KMS-11 (cell line): ENCODE measurements around the gene ZSCAN21.

Experiments
- H2AFZ ChIP-seq: fragments of 200-600 bp; sonication (generic); 2 replicates; pipeline ENCODE4 v1.6.1; 2016; ENCODE audit warnings: antibody characterized with exemption, mixed run types, low read depth
- H3K27ac ChIP-seq: fragments of 200-600 bp; sonication (generic); 2 replicates; pipeline ENCODE4 v1.6.1; 2016; ENCODE audit warnings: mild to moderate bottlenecking, mixed run types
- H3K27me3 ChIP-seq: fragments of 200-600 bp; sonication (generic); 2 replicates; pipeline ENCODE4 v1.6.1; 2017; ENCODE audit warnings: mild to moderate bottlenecking, low read depth, mixed run types, moderate library complexity; ENCODE audit not compliant: insufficient read depth
- H3K36me3 ChIP-seq: fragments of 200-600 bp; sonication (generic); 2 replicates; pipeline ENCODE4 v1.6.1; 2017; ENCODE audit warnings: mild to moderate bottlenecking, mixed run types; ENCODE audit not compliant: insufficient read depth
- H3K4me1 ChIP-seq: fragments of 200-600 bp; sonication (generic); 2 replicates; pipeline ENCODE4 v1.6.1; 2016; ENCODE audit warnings: mild to moderate bottlenecking, low read depth, mixed run types; ENCODE audit not compliant: poor library complexity, severe bottlenecking
- H3K4me2 ChIP-seq: fragments of 200-600 bp; sonication (generic); 2 replicates; pipeline ENCODE4 v1.7.0; 2016; ENCODE audit warnings: mild to moderate bottlenecking, mixed run types
- H3K4me3 ChIP-seq: fragments of 200-600 bp; sonication (generic); IDR thresholded peaks from 2 replicates; pipeline ENCODE4 v1.6.1; 2017; ENCODE audit warnings: low read depth, low read length, mixed read lengths; ENCODE audit not compliant: insufficient read depth
- H3K79me2 ChIP-seq: fragments of 200-600 bp; sonication (generic); 2 replicates; pipeline ENCODE4 v1.6.1; 2016; ENCODE audit warnings: low read depth, mixed run types; ENCODE audit not compliant: insufficient read depth
- H3K9ac ChIP-seq: fragments of 200-600 bp; sonication (generic); 2 replicates; pipeline ENCODE4 v1.6.1; 2016; ENCODE audit warnings: mild to moderate bottlenecking, mixed run types
- H4K20me1 ChIP-seq: fragments of 200-600 bp; sonication (generic); 2 replicates; pipeline ENCODE4 v1.6.1; 2016; ENCODE audit warnings: mild to moderate bottlenecking, mixed run types; ENCODE audit not compliant: insufficient read depth
- CTCF ChIP-seq: fragments of 200-600 bp; sonication (generic); conservative IDR thresholded peaks from 2 replicates; pipeline ENCODE4 v1.6.1; 2017; ENCODE audit warnings: low read depth, mild to moderate bottlenecking, antibody characterized with exemption, low read length, moderate library complexity, mixed read lengths

Gene ZSCAN21

GRCh38 chr7:100069991-100070390, 20.4 kb downstream of the ZSCAN21 start:
- H3K9ac ChIP-seq: no peak overlapping the region
- no peak for TF ChIP-seq CTCF
- H3K4me2 ChIP-seq: no peak overlapping the region
- H2AFZ ChIP-seq: no peak overlapping the region
- no peaks in the 10 kb centered on the region for H3K4me1 ChIP-seq
- no peaks in the 10 kb centered on the region for H3K79me2 ChIP-seq
- H3K4me3 ChIP-seq: no peak overlapping the region
- H3K27ac ChIP-seq: no peak overlapping the region
- H3K36me3 ChIP-seq: peaks cover 23% of the 10 kb centered on the region; the same call in 1 of the 2 replicates
- H3K27me3 ChIP-seq: no peaks in the 10 kb centered on the region
- H4K20me1 ChIP-seq: no peaks in the 10 kb centered on the region

GRCh38 chr7:100071018-100071723, 21.6 kb downstream of the ZSCAN21 start:
- no peaks in the 10 kb centered on the region for H3K79me2 ChIP-seq
- H3K4me2 ChIP-seq: no peak overlapping the region
- peaks cover 26% of the 10 kb centered on the region; the same call in 1 of the 2 replicates for H3K36me3 ChIP-seq
- no peak overlapping the region for H3K4me3 ChIP-seq
- no peak for TF ChIP-seq CTCF
- no peak overlapping the region for H3K27ac ChIP-seq
- H3K9ac ChIP-seq: no peak overlapping the region
- H2AFZ ChIP-seq: no peak overlapping the region
- no peaks in the 10 kb centered on the region for H3K27me3 ChIP-seq
- H4K20me1 ChIP-seq: no peaks in the 10 kb centered on the region
- no peaks in the 10 kb centered on the region for H3K4me1 ChIP-seq

DNA sequence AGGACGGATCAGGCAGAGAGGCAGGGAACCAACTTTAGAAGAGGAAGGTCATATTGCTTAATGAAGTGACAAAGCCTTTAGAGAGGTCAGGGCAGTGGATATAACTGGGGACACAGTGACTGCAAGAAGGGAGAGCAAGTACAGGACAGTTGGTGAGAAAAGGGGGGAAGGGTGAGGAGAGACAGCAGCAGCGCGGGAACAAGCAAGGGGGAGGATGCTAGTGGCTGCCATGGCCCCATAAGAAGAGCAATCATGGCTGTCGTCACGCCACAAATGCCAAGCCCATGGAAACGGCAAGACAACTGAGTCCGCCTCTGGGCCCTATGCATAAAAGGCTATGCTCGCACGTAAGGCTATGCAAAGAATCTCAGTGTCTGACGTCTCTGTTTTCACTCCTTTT, 22.9 kb downstream of the ZSCAN21 start:
- Histone ChIP-seq H3K36me3 (peaks cover 30% of the 10 kb centered on the region; the same call in 1 of the 2 replicates), H4K20me1 (no peaks in the 10 kb centered on the region)

GRCh38 chr7:100074841-100075240, 25.3 kb downstream of the ZSCAN21 start:
- H3K79me2 ChIP-seq: peaks cover 21% of the 10 kb centered on the region
- no peak for TF ChIP-seq CTCF
- no peaks in the 10 kb centered on the region for H3K4me1 ChIP-seq

More for the DNA sequence above, 22.9 kb downstream of the ZSCAN21 start:
- H3K27me3 ChIP-seq: no peaks in the 10 kb centered on the region
- no peak overlapping the region for H3K27ac ChIP-seq
- no peak overlapping the region for H3K4me2 ChIP-seq
- no peaks in the 10 kb centered on the region for H3K4me1 ChIP-seq
- H3K79me2 ChIP-seq: no peaks in the 10 kb centered on the region
- no peak overlapping the region for H2AFZ ChIP-seq
- no peak for TF ChIP-seq CTCF
- no peak overlapping the region for H3K9ac ChIP-seq
- H3K4me3 ChIP-seq: no peak overlapping the region

More at GRCh38 chr7:100074841-100075240, 25.3 kb downstream of the ZSCAN21 start:
- no peak overlapping the region for H3K4me2 ChIP-seq
- H3K9ac ChIP-seq: no peak overlapping the region
- peaks cover 32% of the 10 kb centered on the region; the same call in 1 of the 2 replicates for H3K36me3 ChIP-seq
- H4K20me1 ChIP-seq: no peaks in the 10 kb centered on the region
- no peak overlapping the region for H3K4me3 ChIP-seq
- H3K27ac ChIP-seq: no peak overlapping the region
- H3K27me3 ChIP-seq: no peaks in the 10 kb centered on the region
- no peak overlapping the region for H2AFZ ChIP-seq
